A673 (cell line): ENCODE measurements around the gene WWTR1.

ENCODE experiments used
- EZH2 ChIP-seq: fragments of 200-600 bp; sonication (generic); IDR thresholded peaks from 2 replicates; pipeline ENCODE4 v1.6.1; 2017; ENCODE audit warnings: borderline replicate concordance, low read depth, mild to moderate bottlenecking, mixed read lengths, antibody characterized with exemption, low read length; ENCODE audit not compliant: poor library complexity, severe bottlenecking
- TF ChIP-seq, protein P1 (sequence below): fragments of 300-800, 200-600 bp; sonication (generic); conservative IDR thresholded peaks from 2 replicates; pipeline ENCODE4 v1.5.1; 2017; ENCODE audit warnings: low read depth, mild to moderate bottlenecking, antibody characterized with exemption, low read length, moderate library complexity, mixed read lengths

DNA sequence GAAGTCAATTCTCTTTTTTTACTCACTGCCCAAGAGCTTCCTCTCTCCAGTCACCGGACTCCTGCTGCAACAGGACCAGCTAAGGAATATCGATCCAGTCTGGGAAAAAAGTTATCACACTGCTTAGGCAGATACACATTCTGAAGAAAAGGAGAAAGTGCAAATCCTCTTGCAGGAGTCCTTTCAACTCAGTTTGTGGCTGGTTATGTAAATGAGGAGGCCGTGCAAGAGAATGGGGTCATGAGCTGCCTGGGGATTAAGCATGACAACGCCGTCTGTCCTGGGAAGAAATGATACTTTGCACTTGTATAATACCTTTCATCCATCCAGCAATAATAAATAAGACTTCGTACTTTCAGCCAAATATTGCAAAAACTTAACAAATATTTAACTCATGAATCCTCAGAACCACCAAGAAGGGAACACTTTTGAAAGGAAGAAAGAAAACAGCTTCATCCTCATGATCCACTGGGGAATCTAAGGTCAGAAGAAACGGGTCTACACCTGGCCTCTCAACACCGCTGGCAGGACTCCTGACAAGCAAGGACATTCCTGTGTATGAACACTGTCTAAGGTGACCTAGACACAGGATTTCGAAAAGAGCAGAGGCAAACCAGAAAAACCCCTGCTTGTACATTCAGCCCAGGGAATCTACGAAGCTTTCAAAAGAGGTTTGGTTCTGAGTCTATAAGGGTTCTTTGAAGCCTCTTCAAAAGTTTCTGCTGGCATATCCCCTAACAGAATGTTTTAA, 13.1 kb upstream of the WWTR1 start:
- TF ChIP-seq, protein P1, sequence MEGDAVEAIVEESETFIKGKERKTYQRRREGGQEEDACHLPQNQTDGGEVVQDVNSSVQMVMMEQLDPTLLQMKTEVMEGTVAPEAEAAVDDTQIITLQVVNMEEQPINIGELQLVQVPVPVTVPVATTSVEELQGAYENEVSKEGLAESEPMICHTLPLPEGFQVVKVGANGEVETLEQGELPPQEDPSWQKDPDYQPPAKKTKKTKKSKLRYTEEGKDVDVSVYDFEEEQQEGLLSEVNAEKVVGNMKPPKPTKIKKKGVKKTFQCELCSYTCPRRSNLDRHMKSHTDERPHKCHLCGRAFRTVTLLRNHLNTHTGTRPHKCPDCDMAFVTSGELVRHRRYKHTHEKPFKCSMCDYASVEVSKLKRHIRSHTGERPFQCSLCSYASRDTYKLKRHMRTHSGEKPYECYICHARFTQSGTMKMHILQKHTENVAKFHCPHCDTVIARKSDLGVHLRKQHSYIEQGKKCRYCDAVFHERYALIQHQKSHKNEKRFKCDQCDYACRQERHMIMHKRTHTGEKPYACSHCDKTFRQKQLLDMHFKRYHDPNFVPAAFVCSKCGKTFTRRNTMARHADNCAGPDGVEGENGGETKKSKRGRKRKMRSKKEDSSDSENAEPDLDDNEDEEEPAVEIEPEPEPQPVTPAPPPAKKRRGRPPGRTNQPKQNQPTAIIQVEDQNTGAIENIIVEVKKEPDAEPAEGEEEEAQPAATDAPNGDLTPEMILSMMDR: no peak
- TF ChIP-seq EZH2: no peak
